OCI-LY3 (cell line): Measurements from ENCODE around the gene STRIP2.

Experiments used
- EZH2phosphoT487 ChIP-seq: fragments of 200-600 bp; shearing (Covaris generic); IDR thresholded peaks from 2 replicates; pipeline ENCODE4 v1.6.1; 2018; ENCODE audit warnings: antibody characterized with exemption, mixed run types, low read depth
- TF ChIP-seq, protein P1 (sequence below): fragments of 200-600, 300-600 bp; sonication (generic); IDR thresholded peaks from 2 replicates; pipeline ENCODE4 v1.5.1; 2014; ENCODE audit warnings: antibody characterized with exemption, low read length, low read depth

DNA sequence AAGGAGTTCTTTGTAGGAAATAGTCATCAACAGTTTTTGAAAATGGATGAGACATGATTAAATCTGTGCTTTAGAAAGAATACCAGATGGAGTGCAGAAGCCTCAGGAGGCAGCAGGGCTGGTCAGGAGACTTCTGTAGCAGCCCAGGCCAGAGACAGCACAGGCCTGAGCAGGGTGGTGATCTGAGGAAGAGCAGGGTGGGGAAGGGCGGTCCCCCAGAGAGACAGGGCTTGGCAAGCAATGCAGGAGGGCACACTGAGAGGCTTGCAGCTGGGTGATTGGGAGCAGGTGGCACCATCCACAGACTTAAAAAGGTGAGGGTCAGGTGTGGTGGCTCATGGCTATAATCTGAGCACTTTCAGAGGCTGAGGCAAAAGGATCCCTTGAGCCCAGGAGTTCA lies 63.8 kb downstream of the STRIP2 start:
- TF ChIP-seq, protein P1, sequence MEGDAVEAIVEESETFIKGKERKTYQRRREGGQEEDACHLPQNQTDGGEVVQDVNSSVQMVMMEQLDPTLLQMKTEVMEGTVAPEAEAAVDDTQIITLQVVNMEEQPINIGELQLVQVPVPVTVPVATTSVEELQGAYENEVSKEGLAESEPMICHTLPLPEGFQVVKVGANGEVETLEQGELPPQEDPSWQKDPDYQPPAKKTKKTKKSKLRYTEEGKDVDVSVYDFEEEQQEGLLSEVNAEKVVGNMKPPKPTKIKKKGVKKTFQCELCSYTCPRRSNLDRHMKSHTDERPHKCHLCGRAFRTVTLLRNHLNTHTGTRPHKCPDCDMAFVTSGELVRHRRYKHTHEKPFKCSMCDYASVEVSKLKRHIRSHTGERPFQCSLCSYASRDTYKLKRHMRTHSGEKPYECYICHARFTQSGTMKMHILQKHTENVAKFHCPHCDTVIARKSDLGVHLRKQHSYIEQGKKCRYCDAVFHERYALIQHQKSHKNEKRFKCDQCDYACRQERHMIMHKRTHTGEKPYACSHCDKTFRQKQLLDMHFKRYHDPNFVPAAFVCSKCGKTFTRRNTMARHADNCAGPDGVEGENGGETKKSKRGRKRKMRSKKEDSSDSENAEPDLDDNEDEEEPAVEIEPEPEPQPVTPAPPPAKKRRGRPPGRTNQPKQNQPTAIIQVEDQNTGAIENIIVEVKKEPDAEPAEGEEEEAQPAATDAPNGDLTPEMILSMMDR, result no peak
- no peak for TF ChIP-seq EZH2phosphoT487
